ENCODE results near the gene HOXA6.

HOXA6 gene

DNA sequence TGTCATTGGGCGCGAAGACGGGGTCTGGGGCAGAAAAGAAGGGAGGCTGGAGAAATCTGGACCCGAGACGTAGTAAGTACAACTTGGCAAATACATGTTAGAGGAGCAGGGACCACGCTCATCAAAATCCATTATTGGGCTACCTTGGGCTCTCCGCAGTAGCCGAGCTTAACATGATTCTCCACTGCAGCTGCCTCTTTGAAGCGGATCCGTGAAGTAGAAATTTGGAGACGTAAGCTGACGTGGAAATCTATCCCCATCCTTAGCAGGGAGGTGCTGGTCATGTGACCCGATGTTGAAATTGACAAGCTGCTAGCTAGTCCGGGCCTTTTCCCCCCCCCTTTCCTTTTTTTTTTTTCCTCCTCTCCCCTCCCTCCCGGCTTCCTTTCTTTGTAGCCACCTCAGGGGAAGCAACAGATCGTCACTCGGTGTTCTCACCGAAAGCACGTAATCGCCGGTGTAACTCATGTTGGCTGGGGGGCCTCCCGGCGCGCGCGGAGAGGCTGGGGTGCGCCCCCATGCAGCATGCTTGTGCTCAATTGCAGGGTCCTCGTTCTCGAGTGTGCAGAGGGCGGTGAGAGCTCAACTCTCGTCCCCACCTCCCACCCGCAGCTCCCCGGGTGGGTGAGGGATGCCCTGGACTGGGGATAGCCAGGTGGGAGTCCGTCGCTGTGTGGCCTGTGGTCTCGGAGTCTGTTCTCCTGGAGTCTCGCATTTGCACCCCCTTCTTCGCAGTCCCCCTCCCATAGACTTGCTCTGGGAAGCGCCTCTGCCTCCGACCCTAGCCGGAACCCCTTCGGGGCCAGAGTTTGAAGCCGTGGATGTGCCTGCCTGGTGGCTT is 37.7 kb upstream of the HOXA6 start, which contains the start of gene HOXA11:
TSS of gene HOXA11 (minus strand) at position 220 of the 841 bp plus-strand sequence. CDS start at position 132, 88 bp downstream.
- TF ChIP-seq, protein P1, sequence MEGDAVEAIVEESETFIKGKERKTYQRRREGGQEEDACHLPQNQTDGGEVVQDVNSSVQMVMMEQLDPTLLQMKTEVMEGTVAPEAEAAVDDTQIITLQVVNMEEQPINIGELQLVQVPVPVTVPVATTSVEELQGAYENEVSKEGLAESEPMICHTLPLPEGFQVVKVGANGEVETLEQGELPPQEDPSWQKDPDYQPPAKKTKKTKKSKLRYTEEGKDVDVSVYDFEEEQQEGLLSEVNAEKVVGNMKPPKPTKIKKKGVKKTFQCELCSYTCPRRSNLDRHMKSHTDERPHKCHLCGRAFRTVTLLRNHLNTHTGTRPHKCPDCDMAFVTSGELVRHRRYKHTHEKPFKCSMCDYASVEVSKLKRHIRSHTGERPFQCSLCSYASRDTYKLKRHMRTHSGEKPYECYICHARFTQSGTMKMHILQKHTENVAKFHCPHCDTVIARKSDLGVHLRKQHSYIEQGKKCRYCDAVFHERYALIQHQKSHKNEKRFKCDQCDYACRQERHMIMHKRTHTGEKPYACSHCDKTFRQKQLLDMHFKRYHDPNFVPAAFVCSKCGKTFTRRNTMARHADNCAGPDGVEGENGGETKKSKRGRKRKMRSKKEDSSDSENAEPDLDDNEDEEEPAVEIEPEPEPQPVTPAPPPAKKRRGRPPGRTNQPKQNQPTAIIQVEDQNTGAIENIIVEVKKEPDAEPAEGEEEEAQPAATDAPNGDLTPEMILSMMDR (IDR thresholded peaks at IDR 0.05) = no peak
- Histone ChIP-seq H3K4me1 (ENCODE audit: control insufficient read depth in 1 of 2, insufficient read depth in 1 of 2, low read depth in 1 of 2, low read length in 1 of 2) (peaks cover 41 to 50% of the 10 kb centered on the region in 2 experiments), H3K27me3 (peaks cover 100% of the 10 kb centered on the region), H3K27ac (no peak within 1 kb of the TSS), H3K9me3 (no peaks in the 10 kb centered on the region), H3K36me3 (no peaks in the 10 kb centered on the region), H3K4me3 (ENCODE audit: low read depth in 1 of 2, low read length in 1 of 2) (peak within 1 kb of the TSS; percentile 13 to 45)

GRCh38 chr7:27184337-27185012 is 36.9 kb upstream of the HOXA6 start:
- Histone ChIP-seq H3K4me1 (ENCODE audit: control insufficient read depth in 1 of 2, insufficient read depth in 1 of 2, low read depth in 1 of 2, low read length in 1 of 2) (peaks cover 46 to 58% of the 10 kb centered on the region in 2 experiments), H3K27me3 (peaks cover 100% of the 10 kb centered on the region), H3K4me3 (ENCODE audit: low read depth in 1 of 2, low read length in 1 of 2) (peak overlapping the region; percentile 13 to 45), H3K27ac (no peak overlapping the region), H3K36me3 (no peaks in the 10 kb centered on the region), H3K9me3 (no peaks in the 10 kb centered on the region)
- TF ChIP-seq, protein P1 (IDR thresholded peaks at IDR 0.05) = no peak

DNA sequence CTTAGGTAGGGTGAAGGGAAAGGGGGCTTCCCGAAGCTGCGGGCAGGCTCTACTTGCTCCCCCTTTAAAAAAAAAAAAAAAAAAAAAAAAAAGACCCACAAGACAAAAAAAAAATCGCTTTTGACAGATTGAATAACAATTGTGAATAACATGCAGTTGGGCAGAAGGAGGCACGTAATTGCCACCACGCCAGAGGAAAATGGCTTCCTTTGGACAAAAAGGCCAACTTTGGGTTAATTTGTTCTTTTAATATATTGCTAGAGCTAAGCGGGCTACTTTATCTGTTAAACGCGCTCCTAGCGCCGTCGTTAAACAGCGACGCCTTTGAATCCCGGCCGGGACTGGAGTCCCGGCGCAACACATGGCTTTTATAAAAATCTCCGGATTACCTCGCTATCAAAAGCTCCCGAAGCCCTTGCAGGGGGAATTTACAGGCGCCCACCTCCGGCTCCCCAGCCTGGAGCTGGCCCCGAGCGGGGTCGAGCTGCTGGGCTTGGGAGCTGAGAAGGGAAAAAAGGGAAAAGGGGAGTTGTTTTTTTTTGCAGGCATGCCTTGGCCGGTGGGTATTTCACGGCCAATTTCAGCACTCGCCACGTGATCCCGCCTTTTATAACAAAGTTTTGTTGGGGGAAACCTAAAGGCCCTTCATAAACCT is 36.2 kb upstream of the HOXA6 start:
- Histone ChIP-seq H3K27me3 (peaks cover 100% of the 10 kb centered on the region), H3K9me3 (no peaks in the 10 kb centered on the region), H3K27ac (no peak overlapping the region), H3K4me1 (ENCODE audit: control insufficient read depth in 1 of 2, insufficient read depth in 1 of 2, low read depth in 1 of 2, low read length in 1 of 2) (peaks cover 42 to 54% of the 10 kb centered on the region in 2 experiments), H3K4me3 (ENCODE audit: low read depth in 1 of 2, low read length in 1 of 2) (peak overlapping the region in 1 of 2 experiments; percentile 45), H3K36me3 (no peaks in the 10 kb centered on the region)
- TF ChIP-seq, protein P1 (IDR thresholded peaks at IDR 0.05) = no peak

GRCh38 chr7:27182861-27183681 is 35.5 kb upstream of the HOXA6 start:
- TF ChIP-seq, protein P1 (IDR thresholded peaks at IDR 0.05) = no peak
- Histone ChIP-seq H3K27ac (no peak overlapping the region), H3K9me3 (no peaks in the 10 kb centered on the region), H3K36me3 (no peaks in the 10 kb centered on the region), H3K27me3 (peaks cover 100% of the 10 kb centered on the region), H3K4me3 (ENCODE audit: low read depth in 1 of 2, low read length in 1 of 2) (no peak overlapping the region), H3K4me1 (ENCODE audit: control insufficient read depth in 1 of 2, insufficient read depth in 1 of 2, low read depth in 1 of 2, low read length in 1 of 2) (peaks cover 35 to 46% of the 10 kb centered on the region in 2 experiments)
